Gastroesophageal sphincter (tissue), 3 donors: ENCODE data around the gene TXNRD1.

Experiments used
- POLR2A ChIP-seq, 2 donors: fragments of 450-650 bp; IDR thresholded peaks; one replicate each; pipeline ENCODE4 v1.6.1; 2017; ENCODE audit warnings: antibody characterized with exemption in 2 of 2, mild to moderate bottlenecking in 2 of 2, moderate library complexity in 1 of 2
- POLR2AphosphoS5 ChIP-seq: sonication (generic); formaldehyde crosslinking; IDR thresholded peaks from one replicate; pipeline ENCODE4 v1.6.1; 2017; ENCODE audit warnings: antibody characterized with exemption
- TF ChIP-seq, protein P1 (sequence below), 4 experiments: fragments of 200-600 bp in 2 of 4; fragments of 450-650 bp in 2 of 4; sonication (generic) in 1 of 4; IDR thresholded peaks; one replicate each; pipeline ENCODE4 v1.5.1; 2017 to 2019; ENCODE audit warnings: antibody characterized with exemption in 4 of 4, mild to moderate bottlenecking in 2 of 4, moderate library complexity in 2 of 4

GRCh38 chr12:104386461-104386860 lies 170.9 kb downstream of the TXNRD1 start:
- TF ChIP-seq, protein P1, sequence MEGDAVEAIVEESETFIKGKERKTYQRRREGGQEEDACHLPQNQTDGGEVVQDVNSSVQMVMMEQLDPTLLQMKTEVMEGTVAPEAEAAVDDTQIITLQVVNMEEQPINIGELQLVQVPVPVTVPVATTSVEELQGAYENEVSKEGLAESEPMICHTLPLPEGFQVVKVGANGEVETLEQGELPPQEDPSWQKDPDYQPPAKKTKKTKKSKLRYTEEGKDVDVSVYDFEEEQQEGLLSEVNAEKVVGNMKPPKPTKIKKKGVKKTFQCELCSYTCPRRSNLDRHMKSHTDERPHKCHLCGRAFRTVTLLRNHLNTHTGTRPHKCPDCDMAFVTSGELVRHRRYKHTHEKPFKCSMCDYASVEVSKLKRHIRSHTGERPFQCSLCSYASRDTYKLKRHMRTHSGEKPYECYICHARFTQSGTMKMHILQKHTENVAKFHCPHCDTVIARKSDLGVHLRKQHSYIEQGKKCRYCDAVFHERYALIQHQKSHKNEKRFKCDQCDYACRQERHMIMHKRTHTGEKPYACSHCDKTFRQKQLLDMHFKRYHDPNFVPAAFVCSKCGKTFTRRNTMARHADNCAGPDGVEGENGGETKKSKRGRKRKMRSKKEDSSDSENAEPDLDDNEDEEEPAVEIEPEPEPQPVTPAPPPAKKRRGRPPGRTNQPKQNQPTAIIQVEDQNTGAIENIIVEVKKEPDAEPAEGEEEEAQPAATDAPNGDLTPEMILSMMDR (IDR thresholded peaks at IDR 0.05) = no peak
- TF ChIP-seq POLR2A (IDR thresholded peaks at IDR 0.05) = no peak
- TF ChIP-seq POLR2AphosphoS5 = no peak
